Stimulated activated naive CD4-positive, alpha-beta T cell (primary cell): Measurements from ENCODE around the gene LETMD1.

Source experiments
- DNase-seq, 6 experiments: peaks; one replicate each; lab custom pipeline; 2025; lab: John Stamatoyannopoulos, UW

LETMD1 gene

DNA sequence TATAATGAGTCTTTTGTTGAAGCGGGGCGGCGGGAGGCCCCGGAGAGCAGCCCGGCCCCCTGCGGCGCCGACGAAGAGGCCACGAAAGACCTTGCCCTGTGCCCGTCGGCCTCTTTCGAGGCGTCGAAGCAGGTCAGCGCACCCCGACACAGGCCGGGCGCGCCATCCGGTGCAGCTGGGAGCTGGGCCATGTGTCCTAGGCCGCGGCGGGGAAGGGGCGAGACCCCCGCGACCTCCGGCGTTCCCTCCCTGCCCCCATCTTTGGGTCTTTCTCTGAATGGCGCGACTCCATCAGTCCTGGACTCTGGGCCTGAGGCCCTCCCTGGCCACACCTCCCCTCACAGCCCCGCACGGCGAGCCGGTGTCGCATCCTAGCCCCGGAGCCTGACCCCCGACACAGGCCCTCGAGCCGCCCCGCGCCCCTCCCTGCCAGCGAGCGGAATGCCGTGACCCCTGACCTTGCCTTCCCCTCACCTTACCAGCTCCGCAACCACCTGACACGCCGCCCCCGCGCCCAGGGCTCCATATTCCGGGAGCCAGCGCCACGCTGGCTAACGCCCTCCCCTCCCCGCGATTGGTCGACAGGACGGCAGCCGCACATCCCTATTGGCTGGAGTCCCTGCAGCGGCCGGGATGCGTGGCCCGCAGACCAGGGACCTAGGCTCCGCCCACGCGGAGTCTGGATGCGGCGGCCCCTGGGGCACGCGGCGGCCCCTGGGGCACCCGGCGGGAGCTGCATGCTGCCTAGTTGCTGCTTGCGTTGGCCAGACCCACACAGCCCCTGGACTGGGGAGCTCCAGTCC is 22.1 kb upstream of the LETMD1 start, which contains the start of gene SLC11A2:
TSS of gene SLC11A2 (minus strand) at position 549 of the 803 bp plus-strand sequence. CDS start 15,656 bp downstream, outside the sequence.
- peak; percentile 82 to 92 (median 84) for DNase-seq

DNA sequence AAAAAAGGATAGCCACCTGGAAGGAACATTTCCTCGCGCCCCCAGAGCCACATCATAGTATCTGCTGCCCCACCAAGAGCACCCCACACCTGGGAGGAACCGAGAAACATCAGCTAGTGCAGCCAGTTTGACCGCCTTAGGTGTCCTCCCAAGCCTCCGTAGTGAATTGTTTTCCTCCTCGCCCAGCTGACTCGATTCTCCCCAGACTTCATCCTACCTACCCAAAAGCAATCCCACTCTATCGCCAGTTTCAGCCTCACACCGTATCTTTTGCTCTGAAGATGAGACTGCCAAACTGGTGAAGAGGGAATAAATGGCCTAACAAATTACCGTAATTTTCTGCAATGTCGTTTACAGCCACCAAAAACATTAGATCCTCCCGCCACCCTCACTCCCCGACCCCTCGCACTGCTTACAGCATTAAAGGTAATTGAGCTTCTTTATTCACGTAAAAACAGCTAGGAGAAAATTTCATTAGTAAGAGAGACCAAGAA is 20.7 kb upstream of the LETMD1 start:
- DNase-seq = no peak

DNA sequence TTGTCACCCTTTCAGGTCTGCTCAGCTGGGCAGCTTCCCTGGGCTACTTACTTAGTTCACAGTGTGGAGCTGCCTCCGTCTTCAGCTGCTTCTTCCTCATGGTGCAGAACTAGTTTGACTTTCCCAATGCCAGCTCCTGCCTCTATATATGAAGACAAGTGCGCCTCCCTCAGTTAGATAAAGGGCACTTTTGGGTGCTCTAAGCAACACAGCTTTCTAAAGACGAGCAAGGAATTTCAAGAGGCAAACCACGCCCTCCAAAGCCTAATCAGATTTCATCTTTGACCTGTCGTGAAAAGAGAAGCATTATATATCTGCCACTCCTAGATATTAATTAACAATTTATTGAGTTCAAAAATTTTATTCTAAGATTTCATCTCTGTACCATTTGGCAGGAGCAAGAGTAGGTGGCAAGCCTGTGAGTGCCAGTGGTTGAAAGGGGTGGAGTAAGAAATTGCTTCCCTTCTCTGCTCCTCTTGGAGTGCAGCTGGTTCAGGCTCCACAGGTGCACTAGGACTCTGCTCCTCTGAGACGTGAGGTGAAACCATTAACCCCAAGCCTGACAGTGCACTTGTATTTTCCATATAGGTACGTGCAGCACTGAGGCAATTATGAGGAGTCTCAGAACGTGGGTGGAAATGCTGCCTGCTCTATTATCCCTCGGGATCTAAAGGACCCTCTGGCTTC is 19.9 kb upstream of the LETMD1 start:
- DNase-seq = peak in 3 of 6 experiments; percentile 6 to 46 (median 7)

DNA sequence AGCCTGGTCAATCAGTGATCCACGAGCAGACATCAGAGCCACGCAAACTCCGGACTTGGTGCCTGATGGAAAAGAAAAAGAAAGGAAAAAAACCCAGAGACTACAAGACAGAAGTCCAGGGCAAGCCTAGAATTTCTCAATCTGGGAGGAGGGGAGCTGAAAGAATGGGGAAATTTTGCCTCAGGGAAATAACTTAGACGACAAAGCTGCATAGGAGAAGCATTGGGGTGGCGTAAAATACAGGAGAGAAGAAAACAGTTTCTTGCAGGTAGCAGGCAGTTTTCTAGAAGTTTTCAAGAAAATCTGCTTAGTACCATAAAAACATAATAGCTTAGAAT is 19.3 kb upstream of the LETMD1 start:
- DNase-seq = no peak

DNA sequence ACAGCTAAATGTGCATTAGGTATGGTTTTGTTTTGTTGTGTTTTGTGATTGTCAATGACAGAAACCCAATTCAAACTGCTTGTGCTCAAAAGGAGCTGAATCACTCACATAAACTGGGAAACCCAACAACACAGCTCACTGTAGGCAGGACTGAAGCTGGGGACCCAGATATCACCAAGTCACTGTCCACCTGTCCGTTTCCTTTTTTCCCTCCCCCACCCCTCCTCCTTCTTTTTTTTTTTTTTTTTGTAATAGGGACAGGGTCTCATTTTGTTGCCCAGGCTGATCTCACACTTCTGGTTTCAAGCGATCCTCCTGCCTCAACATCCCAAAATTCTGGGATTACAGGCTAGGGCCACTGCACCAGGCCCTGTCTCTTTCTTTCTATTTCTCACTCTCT is 15.1 kb upstream of the LETMD1 start:
- DNase-seq = no peak

DNA sequence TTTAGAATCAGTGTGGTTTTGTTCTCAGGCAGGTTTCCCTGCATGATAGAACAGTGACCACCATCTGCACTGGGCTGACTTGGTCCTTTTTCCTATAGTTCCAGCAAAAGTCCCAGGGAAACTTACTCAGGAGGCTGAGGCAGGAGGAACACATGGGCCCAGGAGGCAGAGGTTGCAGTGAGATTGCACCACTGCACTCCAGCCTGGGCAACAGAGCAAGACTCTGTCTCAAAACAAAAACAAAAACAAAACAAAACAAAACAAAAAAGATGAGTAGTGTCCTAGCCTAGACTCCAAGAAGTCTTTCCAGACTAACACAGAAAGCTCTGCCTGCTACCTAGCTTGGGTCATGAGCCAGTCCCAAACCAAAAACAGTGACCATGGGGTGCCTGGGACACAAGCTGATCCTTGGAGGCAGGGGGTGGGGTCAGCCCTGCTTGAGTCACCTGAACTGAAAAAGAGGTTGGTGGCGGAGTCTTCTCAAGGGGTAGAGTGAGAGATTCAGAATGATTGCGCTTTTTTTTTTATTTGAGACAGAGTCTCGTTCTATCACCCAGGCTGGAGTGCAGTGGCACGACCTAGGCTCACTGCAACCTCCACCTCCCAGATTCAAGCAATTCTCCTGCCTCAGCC is 14.6 kb upstream of the LETMD1 start:
- DNase-seq = no peak

DNA sequence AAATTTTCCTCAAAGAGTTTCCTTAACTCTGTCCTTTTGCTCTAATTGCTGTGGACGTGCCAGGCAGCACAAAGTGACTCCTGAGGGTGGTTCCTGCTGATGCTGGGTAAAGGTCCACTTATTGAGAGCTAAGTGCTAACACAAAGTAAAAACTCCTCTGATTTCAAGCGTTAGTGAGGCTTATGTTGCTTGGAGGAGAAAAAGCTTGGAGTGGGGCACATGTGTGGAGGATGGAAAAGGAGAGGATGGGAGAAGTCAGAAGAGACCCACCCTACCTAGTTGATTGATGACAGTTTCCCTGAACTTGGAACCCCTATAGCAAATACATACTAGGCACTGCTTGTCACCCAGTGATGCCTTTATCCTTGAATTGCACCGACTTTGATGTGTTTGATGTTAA is 11.8 kb upstream of the LETMD1 start:
- no peak for DNase-seq

DNA sequence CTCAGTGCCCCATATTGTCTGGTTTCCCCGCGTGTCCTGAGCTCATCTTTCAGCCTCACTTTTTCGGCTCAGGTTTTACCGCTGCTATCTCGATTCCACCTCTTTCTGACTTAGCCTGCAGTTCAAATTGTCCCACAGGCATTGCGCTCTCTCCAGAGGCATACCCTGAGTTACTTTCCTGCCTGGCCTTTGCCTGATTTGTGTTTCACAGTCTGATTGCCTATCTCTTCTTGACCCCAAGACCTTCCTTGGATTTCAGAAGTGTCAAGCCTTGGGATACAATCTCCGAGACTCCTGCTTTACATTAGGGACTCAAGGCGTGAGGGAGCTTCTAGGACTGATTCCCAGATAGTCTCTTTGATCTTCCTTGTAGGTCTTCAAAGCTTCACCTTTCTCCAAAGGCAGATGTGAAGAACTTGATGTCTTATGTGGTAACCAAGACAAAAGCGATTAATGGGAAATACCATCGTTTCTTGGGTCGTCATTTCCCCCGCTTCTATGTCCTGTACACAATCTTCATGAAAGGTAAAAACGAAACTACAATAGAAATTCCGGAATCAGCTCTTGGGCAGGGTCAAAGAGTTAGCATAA is 629 bp downstream of the LETMD1 start:
- peak in 2 of 6 experiments; percentile 7 to 52 for DNase-seq

DNA sequence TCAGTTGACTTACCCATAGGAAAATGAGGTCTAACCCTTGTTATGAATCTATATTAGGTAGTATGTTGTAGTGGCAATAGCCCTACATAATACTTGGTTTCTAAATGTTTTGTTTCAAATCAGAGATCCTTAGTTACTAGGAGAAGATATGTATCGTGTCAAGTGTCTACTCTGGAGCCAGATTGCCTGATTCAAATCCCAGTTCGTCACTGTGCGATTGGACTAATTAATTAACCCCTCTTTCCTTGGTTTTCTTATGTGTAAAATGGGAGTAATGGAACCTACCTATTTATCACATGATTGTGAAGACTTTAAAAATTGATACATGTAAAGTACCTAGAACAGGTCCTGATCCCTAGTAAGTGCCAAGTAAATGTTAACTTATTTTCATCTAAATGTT is 1.4 kb downstream of the LETMD1 start:
- DNase-seq = no peak

DNA sequence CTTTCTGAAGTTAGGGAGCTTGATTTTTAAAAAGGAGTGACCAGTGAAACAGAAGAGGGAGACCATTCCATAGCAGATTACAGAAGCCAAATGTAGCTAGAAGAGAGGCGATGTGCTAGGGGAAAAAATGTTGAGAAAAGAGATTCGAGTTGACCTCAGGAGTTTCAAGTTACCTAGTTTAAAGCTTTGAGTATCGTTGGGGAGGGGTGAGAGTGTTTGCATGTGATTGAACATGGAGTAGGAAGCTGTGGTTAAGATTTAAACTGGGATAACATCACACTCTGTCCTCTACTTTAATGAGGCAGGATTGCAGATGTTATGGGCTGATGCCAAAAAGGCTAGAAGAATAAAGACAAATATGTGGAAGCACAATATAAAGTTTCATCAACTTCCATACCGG is 3.7 kb downstream of the LETMD1 start:
- DNase-seq = no peak

DNA sequence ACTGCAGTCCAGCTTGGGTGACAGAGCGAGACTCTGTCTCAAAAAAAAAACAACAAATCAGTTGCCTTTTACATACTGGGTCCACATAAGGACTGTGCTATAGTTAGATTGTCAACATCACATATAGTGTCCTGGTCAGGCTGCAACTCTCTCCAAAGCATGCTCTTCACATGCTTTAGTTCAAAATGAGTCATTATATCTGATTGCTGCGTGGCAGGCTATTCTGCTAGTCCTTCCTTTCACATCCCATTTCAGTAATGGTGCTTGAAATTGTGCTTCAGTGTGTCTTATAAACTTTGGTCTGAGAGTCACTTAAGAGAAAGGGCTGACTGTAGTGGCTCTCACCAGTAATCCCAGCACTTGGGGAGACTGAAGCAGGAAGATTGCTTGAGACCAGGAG is 6.9 kb downstream of the LETMD1 start:
- DNase-seq = no peak

DNA sequence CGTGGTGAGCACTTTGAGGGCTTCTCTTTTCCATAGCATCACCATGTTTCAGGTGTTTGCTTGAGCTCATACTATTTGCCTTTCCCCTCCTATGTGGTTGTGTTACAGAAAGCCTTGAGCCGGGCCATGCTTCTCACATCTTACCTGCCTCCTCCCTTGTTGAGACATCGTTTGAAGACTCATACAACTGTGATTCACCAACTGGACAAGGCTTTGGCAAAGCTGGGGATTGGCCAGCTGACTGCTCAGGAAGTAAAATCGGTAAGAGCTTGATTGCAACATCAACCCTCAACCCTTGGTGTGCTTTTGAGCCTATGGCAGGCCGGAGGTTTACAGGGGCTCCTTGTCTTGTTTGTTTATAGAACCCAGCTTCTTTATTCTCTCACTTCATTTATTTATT is 8.1 kb downstream of the LETMD1 start:
- no peak for DNase-seq

DNA sequence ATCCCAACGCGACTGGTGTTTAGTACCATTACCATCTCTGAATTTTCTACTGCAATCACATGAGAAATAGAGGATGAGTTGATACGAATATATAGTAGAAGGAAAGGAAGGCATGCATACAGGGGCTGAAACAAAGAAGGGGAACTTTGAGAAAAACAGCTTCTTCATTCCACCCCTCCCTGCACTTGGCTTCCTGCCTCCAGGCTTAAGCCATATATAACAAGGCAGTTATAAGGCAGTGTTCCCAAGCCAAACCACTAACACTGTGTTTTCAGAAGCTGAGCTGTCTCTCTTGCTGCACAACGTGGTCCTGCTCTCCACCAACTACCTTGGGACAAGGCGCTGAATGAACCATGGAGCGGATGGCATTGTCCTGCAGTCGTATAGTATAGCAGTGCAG is 11.0 kb downstream of the LETMD1 start:
- no peak for DNase-seq

DNA sequence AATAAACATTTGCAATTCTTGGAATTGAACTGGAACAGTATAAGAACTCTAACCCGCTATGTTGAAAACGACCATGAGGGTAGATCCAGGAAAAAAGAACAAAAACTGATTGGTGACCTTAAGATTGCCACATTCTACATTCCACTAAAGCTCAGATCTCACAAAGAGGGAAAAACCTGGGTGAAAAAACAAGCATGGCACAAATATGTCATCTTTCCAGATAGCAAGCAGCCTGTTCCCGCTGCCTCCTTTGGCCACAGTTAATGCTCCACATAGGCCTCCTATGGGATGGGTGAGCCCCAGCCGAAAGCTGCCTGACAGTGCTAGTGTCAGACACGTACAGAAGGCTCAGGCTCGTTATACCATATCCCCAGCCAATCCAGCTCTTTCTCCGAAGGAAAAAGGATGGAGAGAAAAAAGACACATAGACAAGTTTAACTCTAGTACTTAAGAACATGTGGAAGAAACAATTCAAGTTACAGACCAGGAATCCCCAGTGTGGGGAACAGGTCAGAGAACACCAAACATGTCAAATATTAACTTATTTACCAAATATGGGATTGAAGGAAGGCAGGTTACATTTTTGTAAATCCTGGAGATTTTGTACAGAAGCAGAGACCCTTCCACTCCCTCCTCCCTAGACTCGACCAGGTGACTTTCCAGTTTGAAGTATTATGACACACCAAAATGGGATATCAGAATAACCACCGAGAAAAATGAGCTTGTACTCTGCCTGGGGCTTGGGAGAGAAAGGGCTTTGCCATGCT is 14.7 kb downstream of the LETMD1 start:
- no peak for DNase-seq

DNA sequence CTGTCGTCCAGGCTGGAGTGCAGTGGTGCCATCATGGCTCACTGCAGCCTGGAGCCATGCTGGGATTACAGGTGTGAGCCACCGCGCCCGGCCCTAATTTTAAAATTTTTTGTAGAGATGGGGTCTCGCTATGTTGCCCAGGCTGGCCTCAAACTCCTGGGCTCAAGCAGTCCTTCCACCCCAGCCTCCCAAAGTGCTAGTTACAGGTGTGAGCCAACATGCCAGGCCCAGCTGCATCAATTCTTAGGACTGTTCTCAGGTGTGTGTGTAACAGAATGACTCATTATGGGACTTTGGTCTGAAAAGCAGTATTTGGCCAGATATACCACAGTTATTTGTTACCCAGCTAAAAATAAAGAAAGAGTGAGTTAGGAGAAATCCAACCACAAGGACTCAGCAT is 17.4 kb downstream of the LETMD1 start:
- no peak for DNase-seq

DNA sequence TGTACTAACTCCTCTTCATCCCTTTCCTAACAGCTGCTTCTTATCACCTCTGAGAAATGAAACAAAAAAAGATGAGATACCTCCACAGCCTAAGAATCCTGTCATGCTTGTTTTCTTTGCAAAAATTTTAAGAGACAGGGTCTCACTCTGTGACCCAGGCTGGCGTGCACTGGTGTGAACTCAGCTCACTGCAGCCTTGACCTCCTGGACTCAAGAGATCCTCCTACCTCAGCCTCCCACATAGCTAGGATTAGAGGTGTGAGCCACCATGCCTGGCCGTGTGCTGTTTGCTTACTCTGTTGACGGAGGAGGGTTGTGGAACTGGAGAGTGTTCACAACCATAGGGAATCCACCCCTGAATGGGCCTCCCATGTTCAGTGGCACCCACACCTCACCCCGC is 19.1 kb downstream of the LETMD1 start:
- DNase-seq = no peak

DNA sequence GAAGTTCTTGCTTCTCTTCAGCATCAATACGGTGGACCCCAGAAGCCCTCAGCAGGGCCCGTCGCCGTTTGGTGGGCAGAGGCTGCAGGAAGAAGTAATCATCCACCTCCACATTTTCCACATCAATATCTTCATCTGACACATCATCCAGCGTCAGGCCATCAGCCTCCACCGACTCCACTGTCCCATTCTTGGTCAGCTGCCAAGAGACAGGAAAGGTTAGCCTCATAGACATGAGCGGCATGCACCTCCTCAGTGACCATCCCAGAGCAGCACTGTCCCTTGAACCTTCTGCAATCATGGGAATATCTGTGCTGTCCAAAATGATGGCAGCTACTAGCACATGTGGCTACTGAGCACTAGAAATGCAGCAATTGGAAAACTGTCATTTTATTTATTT is 19.6 kb downstream of the LETMD1 start:
- no peak for DNase-seq

DNA sequence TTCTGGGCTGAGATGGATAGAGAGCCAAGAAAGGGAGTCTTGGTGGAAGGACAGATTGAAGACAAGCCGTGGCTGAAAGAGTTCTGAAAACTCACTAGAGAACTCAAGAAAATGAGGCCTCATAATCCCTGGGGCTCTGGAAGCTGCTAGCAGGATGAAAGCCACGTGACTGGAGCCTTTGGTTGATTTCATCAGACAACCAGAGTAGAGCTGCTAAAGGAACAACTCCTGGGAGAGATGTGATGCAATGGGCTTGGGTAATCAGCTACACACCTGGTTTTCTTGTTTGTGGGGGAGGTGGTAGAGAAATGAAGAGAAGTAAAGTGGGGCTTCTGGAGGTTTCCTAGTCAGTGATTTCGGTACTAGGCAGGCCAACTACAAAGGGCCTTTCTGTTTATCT is 21.9 kb downstream of the LETMD1 start:
- no peak for DNase-seq

DNA sequence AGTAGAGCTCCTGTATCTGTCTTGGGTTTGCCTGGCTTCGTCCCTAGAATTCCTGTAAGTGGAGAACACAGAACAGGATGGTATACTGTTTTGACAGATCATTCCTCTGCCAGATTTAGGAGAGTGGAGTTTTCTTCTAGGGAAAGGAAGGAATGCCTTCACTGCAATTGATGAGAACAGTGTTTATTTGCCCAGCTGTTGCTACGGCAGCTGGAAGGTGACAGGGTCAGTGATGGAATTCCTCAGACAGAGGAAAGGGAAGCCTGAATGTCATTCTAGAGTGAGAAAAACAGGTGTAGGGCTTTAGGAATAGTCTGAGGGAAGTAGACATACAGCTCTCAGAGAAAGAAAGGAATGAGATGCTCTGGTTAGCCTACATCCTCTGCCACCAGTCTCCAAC is 23.5 kb downstream of the LETMD1 start:
- DNase-seq = no peak

DNA sequence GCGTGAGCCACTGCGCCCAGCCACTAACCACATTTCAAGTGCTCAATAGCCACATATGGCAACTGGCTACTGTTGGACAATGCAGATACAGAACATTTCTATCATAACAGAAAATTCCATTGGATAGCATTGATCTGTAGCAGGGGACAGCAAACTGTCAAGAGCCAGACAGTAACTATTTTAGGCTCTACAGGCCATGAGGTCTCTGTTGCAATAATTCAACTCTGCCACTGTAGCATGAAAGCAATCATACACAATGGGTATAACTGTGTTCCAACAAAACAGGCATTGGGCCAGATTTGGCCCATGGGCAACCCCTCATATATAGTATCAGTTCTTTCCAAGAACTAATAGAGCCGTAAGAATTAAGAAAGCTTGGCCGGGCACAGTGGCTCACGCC is 27.3 kb downstream of the LETMD1 start:
- no peak for DNase-seq

DNA sequence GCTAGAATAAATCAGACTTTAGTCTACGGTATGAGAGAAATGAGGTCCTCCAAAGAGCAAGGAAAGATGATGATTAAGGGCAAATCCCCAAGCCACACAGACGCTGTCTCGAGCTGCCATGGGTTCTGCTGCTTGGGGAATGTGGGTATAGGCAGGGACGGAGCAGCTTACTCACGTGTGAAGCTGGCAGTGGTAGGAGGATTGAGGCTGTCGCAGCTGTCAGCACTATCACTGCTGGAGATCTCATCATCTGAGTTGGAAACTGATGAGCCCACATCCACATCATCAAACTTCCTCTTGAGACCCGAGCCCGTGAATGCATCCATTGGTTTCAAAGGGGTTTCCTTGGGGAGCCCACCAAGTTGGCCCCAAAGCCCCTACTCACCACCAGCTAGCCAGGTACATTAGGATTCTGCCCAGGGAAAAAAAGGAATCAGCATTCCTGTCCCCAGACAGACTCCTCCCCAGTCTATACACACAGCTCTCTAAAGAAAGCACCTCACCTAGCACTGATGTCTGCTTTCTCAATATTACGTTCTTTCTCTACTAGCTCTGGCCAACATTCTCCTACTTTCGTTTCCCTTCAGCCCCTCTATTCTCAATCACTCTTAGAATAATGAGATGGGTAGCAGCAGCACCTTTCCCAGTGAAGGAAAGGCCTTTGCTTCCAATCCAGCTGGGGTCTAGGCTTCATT is 28.3 kb downstream of the LETMD1 start:
- no peak for DNase-seq
